MM.1S (cell line): ENCODE measurements around the gene CAPN8.

Source experiments
- DNase-seq: peaks from one replicate; pipeline ENCODE4 v3.0.0-alpha.2; 2015
- H2AFZ ChIP-seq: fragments of 300-600 bp; sonication (generic); 2 replicates; pipeline ENCODE4 v1.6.0; 2016; ENCODE audit warnings: antibody characterized with exemption, low read length
- H3F3A ChIP-seq: fragments of 300-600 bp; sonication (generic); 2 replicates; pipeline ENCODE4 v1.6.1; 2016; ENCODE audit warnings: mild to moderate bottlenecking, antibody characterized with exemption, low read length, moderate library complexity, mixed read lengths; ENCODE audit not compliant: insufficient read depth
- H3K27ac ChIP-seq: fragments of 300-600 bp; sonication (generic); 2 replicates; pipeline ENCODE4 v1.5.1; 2016; ENCODE audit warnings: mild to moderate bottlenecking, low read length
- H3K27me3 ChIP-seq: fragments of 300-600 bp; sonication (generic); replicated peaks from 2 replicates; pipeline ENCODE4 v1.6.0; 2016; ENCODE audit warnings: low read length; ENCODE audit not compliant: insufficient read depth
- H3K36me3 ChIP-seq: fragments of 300-600 bp; sonication (generic); replicated peaks from 2 replicates; pipeline ENCODE4 v1.6.1; 2016; ENCODE audit warnings: mild to moderate bottlenecking, low read length, mixed read lengths; ENCODE audit not compliant: insufficient read depth
- H3K4me1 ChIP-seq: fragments of 300-600 bp; sonication (generic); 2 replicates; pipeline ENCODE4 v1.6.1; 2016; ENCODE audit warnings: low read length, mixed read lengths
- H3K4me2 ChIP-seq: fragments of 300-600 bp; sonication (generic); 2 replicates; pipeline ENCODE4 v1.6.0; 2016; ENCODE audit warnings: low read depth, low read length
- H3K4me3 ChIP-seq: fragments of 300-600 bp; sonication (generic); 2 replicates; pipeline ENCODE4 v1.5.1; 2016; ENCODE audit warnings: low read length, mixed read lengths
- H3K79me2 ChIP-seq: fragments of 300-600 bp; sonication (generic); 2 replicates; pipeline ENCODE4 v1.6.1; 2016; ENCODE audit warnings: mixed run types, low read length, mixed read lengths
- H3K9ac ChIP-seq: fragments of 300-600 bp; sonication (generic); 2 replicates; pipeline ENCODE4 v1.6.1; 2016; ENCODE audit warnings: low read length, mixed read lengths
- H3K9me2 ChIP-seq: fragments of 300-600 bp; sonication (generic); replicated peaks from 2 replicates; pipeline ENCODE4 v1.6.1; 2016; ENCODE audit warnings: mild to moderate bottlenecking, low read length, mixed read lengths; ENCODE audit not compliant: insufficient read depth
- H3K9me3 ChIP-seq: fragments of 300-600 bp; sonication (generic); replicated peaks from 2 replicates; pipeline ENCODE4 v1.6.1; 2016; ENCODE audit warnings: mild to moderate bottlenecking, low read length, mixed read lengths; ENCODE audit not compliant: insufficient read depth
- H4K20me1 ChIP-seq: fragments of 300-600 bp; sonication (generic); 2 replicates; pipeline ENCODE4 v1.6.1; 2016; ENCODE audit warnings: mild to moderate bottlenecking, low read length, moderate library complexity, mixed read lengths; ENCODE audit not compliant: insufficient read depth
- EZH2 ChIP-seq: fragments of 300-600 bp; sonication (generic); optimal IDR thresholded peaks from 2 replicates; pipeline ENCODE3; 2017; ENCODE audit warnings: low read depth, mild to moderate bottlenecking, antibody characterized with exemption, low read length, mixed read lengths
- EZH2phosphoT487 ChIP-seq: fragments of 300-600 bp; sonication (generic); IDR thresholded peaks from 2 replicates; pipeline ENCODE4 v1.6.1; 2018; ENCODE audit warnings: antibody characterized with exemption, low read length
- TF ChIP-seq, protein P1 (sequence below): fragments of 300-600 bp; sonication (generic); IDR thresholded peaks from 2 replicates; pipeline ENCODE4 v1.5.1; 2016; ENCODE audit warnings: antibody characterized with exemption, low read length, mixed read lengths

CAPN8 gene

GRCh38 chr1:223609066-223609465, 56.4 kb downstream of the CAPN8 start:
- Histone ChIP-seq H3K9ac (no peak overlapping the region), H3K4me2 (no peak overlapping the region), H4K20me1 (no peaks in the 10 kb centered on the region), H3K9me2 (no peaks in the 10 kb centered on the region), H3K36me3 (no peaks in the 10 kb centered on the region), H3F3A (no peaks in the 10 kb centered on the region), H2AFZ (no peak overlapping the region), H3K79me2 (no peaks in the 10 kb centered on the region), H3K27ac (no peak overlapping the region), H3K27me3 (no peaks in the 10 kb centered on the region), H3K9me3 (no peaks in the 10 kb centered on the region), H3K4me1 (peaks cover 12% of the 10 kb centered on the region), H3K4me3 (no peak overlapping the region)
- TF ChIP-seq EZH2phosphoT487 (no peak), EZH2 (no peak)
- TF ChIP-seq, protein P1, sequence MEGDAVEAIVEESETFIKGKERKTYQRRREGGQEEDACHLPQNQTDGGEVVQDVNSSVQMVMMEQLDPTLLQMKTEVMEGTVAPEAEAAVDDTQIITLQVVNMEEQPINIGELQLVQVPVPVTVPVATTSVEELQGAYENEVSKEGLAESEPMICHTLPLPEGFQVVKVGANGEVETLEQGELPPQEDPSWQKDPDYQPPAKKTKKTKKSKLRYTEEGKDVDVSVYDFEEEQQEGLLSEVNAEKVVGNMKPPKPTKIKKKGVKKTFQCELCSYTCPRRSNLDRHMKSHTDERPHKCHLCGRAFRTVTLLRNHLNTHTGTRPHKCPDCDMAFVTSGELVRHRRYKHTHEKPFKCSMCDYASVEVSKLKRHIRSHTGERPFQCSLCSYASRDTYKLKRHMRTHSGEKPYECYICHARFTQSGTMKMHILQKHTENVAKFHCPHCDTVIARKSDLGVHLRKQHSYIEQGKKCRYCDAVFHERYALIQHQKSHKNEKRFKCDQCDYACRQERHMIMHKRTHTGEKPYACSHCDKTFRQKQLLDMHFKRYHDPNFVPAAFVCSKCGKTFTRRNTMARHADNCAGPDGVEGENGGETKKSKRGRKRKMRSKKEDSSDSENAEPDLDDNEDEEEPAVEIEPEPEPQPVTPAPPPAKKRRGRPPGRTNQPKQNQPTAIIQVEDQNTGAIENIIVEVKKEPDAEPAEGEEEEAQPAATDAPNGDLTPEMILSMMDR: no peak
- DNase-seq: no peak

DNA sequence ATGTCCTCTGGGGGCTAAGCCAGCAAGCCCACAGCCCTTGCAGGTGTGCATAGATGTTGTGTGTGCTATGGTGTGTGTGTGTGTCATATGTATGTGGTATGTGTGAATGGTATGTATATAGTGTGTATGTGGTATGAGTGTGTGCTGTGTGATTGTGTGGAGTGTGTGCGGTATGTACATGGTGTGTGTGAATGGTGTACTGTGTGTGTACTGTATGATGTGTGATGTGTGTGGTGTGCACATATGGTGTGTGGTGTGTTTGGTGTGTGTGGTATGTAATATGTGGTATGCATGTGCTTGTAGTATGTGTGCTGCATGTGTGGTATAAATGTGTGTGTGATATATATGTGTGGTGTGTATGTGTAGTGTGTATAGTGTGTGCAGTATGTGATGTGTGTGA, 107.0 kb downstream of the CAPN8 start:
- no peaks in the 10 kb centered on the region for H3K9me3 ChIP-seq
- no peak overlapping the region for H2AFZ ChIP-seq
- no peak overlapping the region for H3K4me3 ChIP-seq
- no peaks in the 10 kb centered on the region for H3F3A ChIP-seq
- H3K9ac ChIP-seq: no peak overlapping the region
- H3K36me3 ChIP-seq: no peaks in the 10 kb centered on the region
- DNase-seq: no peak
- no peak overlapping the region for H3K27ac ChIP-seq
- no peaks in the 10 kb centered on the region for H4K20me1 ChIP-seq
- H3K79me2 ChIP-seq: no peaks in the 10 kb centered on the region
- no peaks in the 10 kb centered on the region for H3K27me3 ChIP-seq
- no peak overlapping the region for H3K4me2 ChIP-seq
- H3K9me2 ChIP-seq: no peaks in the 10 kb centered on the region
- H3K4me1 ChIP-seq: no peaks in the 10 kb centered on the region
- TF ChIP-seq EZH2phosphoT487: no peak
- TF ChIP-seq, protein P1: no peak
- no peak for TF ChIP-seq EZH2

- Histone ChIP-seq H3K27me3 (no peaks in the 10 kb centered on the region), H3K4me3 (no peak overlapping the region), H3K9me2 (no peaks in the 10 kb centered on the region), H3F3A (no peaks in the 10 kb centered on the region), H4K20me1 (no peaks in the 10 kb centered on the region), H3K36me3 (no peaks in the 10 kb centered on the region), H3K27ac (no peak overlapping the region), H3K79me2 (no peaks in the 10 kb centered on the region), H3K4me1 (no peaks in the 10 kb centered on the region), H2AFZ (no peak overlapping the region), H3K9ac (no peak overlapping the region), H3K9me3 (no peaks in the 10 kb centered on the region), H3K4me2 (no peak overlapping the region)
- TF ChIP-seq, protein P1: no peak
- TF ChIP-seq EZH2 (no peak), EZH2phosphoT487 (no peak)
- DNase-seq: no peak
Observed at GRCh38 chr1:223557130-223557475, 108.4 kb downstream of the CAPN8 start.
